Ecto neural progenitor cell (in vitro differentiated cells): Measurements from ENCODE around the gene ACSS1.

Experiments used
- DNase-seq: peaks from one replicate; pipeline ENCODE4 v3.0.0-alpha.2; 2018; ENCODE audit warnings: low spot score

The ACSS1 gene

DNA sequence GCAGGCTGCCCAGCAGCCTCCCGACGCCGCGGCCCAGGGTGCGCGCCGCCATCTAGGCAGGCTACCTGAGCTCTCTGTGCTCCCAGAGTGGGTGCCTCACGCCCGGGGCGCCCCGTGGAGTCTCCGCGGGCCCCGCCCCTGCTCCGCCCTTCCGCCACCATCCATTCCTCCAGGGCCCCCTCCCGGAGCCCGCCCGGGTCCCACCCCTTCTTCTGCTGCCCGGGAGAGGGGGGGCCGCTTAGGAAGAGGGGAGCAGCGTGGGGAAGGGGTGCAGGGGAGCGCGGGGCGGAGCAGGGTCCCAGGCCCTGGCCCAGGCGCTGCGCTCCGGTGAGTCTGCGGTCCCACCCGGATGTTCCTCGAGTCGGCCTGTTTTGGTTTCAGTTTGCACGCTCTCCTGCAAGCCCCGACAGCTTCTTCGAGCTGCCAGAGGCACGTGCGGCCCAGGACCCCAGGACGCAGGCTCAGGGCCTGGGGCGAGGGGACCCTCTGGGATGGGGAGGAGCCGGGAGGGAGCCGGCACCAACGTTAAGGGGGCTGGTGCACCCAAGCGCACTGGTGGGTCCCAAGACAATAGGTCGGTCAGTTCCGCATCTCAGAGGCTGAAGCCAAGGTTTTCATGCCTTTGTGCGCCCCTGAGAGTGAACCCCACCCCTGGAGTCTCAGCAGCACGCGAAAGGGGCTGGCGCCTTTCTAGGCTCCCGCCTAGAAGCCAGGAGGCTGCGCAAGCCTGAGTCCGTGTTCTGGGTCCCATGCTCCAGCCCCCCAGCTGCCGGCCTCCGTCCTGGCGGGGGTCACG is at the start of gene ACSS1:
TSS of gene ACSS1 (minus strand) at position 89 of the 796 bp plus-strand sequence. CDS start at position 52, 37 bp downstream.
- DNase-seq: no peak

DNA sequence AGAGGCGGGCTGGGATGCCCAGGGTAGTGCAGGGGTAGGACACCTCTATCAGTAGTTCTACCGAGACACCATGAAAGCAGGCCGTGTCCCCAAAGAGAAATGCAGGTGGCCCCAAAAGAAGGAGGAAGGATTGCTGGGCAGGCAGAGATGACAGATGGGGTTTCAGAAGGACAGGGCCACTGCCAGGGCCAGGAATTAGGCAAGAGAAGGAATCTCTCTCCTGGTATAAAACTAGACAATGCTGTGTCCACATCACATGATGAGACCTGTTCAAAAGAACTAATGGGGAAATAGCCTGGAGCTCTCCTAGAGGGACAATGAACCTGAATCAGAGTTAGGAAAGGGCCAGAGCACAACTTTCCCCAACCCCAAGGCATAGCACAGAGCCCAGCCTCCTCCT is 45.6 kb upstream of the ACSS1 start:
- DNase-seq: no peak

DNA sequence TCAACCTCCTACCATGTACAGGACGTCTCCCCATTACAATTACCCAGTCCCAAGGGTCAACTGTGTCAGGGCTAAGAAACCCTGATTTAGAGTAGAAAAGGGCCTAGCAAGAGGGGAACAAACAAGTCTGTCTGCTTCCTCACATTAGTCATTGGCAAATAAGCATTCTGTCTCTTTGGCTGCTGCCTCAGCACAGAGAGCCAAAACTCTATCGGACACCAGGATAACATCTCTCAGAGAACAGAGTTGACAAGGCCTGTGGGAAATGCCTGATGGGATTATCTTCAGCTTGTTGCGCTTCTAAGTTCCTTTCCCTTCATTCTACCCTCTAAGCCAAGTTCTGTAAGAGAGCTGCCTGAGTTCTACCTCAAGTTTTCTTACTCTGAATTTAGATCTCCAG is 43.0 kb upstream of the ACSS1 start:
- no peak for DNase-seq

DNA sequence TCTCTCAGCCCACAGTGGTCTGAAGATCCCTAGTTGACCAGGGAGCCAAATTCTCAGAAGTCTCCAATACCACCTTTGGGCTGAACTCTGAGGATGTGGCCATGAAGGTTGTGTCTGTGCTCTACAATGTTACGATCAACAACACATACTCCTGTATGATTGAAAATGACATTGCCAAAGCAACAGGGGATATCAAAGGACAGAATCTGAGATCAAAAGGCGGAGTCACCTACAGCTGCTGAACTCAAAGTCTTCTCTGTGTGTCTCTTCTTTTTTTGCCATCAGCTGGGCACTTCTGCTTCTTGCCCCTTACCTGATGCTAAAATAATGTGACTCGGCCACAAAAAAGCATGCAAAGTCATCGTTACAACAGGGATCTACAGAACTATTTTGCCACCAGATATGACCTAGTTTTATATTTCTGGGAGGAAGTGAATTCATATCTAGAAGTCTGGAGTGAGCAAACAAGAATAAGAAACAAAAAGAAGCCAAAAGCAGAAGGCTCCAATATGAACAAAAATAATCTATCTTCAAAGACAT is 41.7 kb upstream of the ACSS1 start:
- DNase-seq: no peak

DNA sequence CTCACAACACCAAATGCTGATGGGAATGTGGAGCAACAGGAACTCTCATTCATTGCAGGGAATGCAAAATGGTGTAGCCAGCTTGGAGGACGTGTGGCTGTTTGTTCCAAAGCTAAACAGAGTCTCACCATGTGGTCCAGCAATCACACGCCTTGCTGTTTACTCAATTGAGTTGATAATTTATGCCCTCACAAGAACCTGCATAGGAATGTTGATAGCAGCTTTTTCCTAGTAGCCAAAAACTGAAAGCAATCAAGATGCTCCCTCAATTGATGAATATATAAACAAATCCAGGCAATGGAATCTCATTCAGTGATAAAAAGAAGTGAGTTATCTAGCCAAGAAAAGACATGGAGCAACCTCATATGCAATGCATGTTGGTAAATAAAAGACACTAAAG is 39.6 kb upstream of the ACSS1 start:
- DNase-seq: no peak

DNA sequence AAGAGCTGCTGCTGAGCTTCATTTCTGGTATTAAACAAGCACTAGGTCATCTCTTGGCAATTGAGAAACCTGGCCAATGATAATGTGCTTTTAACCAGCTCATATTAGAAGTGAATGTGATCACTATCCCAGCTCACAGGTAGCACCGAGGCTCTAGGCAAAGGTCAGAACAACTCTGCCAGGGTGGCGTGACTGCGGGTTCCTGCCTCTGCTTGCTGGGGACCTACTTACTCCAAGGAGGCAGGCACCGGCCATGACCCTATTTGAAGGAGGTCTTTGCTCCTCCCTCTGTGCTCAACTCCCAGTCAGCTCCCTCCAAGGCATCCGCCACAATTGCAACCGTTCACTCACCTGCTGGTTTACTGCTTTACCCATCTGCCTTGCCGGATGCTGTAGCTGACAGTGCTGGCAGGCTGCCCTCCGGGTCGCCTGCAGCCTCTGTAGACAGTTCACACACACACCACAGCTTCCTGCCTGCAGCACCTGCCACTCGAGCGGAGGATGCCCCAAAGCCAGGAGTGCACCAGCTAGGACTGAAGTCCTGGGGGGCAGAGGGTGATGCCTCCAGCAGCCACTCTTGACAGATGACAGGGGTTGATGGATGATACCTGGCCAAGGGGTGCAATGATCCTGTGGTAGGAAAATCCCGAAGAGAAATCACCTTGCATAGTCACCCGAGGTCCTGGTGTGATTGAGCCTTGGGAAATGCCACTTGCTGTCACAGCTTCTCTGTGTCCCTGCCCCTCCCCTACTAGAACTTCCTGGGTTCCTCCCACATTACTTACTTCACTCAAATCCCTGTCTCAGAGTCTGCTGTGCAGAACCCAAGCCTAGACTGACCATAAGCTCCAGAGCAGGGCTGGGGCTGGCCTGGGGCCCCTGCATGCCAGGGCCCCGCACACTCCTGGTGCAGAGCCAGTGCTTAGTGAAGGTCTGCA is 32.8 kb upstream of the ACSS1 start:
- DNase-seq: no peak

DNA sequence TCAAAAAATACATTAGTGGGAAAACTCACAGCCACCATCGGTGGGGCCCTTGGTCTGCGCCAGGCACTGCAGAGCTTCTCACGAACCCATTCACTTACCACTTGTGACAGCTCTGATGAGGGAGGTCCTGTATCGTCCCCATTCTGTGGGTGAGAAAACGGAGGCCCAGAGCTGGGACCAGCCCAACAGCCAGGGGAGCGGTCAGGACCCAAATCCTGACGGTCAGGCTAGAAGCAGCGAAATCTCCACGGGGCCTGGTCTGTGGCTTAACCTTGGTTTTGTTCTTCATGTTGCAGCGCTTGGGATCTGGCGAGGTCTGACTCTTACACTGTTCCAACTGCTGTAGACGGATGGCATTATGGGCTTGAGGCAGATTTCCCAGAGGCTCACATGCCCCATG is 31.7 kb upstream of the ACSS1 start:
- no peak for DNase-seq

DNA sequence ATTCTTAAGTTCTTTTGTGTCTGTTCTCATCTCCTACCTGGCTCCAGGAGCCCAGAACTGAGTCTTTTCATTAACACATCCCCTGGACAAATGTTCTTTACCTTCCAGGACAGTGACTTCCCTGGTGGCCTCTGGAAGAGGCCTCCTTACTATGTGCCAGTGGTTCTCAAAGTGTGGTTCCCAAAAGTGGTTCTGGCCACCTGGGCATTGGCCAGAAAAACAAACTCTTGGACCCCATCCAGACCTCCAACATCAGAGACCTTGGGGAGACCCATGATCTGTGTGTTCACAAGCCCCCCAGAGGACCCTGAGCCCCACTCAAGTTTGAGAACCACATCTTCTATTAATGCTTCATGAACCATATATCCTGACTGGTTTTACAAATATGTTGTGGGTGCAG is 31.2 kb upstream of the ACSS1 start:
- DNase-seq: no peak

DNA sequence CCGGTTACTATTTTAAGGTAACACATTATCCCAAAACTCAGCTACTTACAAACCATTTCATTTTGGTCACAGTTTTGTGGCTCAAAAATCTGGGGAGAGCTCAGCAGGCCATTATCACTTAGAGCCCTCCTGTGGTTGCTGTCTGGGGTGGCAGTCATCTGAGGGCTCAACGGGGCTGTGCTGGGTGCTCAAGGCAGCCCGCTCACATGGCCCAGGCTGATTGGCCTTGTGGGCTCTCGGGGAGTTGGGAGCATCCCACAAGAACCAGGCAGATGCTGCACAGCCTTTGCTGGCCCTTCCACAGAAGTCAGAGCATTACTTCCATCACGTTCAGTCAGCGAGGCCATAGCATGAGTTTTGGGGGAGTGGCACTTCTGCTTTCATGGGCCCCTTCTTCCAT is 30.3 kb upstream of the ACSS1 start:
- DNase-seq: no peak

DNA sequence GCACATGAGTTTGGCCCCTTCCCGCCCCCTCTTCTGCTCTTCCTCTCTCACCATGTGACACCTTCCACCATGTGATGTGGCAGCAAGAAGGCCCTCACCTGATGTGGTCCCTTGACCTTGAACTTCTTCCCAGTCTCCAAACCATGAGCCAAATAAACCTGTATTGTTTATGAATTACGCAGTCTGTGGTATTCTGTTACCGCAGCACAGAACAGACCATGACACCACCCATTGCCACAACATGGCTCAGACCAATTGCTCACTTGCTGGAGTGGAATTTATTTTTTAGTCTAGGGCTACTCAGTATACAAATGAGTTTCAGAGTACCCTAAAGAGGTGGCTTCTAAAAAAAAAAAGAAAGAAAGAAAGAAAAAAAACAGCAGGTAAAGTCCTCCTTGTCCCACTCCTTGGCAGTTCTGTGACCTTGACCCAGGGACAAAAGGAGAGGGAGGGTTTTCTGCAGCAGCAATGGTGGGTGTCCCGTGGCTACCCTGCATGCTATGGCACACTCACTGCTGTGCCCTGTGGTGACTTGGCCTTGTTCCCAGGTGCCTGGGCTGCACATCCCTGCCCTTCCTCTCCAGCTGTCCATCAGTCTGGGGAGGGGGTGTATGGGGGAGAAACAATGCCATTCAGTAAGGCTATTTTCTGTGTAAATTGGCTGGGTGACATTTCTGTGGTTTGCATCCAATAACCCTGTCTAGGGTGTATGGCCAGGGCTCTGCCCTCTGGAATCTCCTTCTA is 29.4 kb upstream of the ACSS1 start:
- DNase-seq: no peak

DNA sequence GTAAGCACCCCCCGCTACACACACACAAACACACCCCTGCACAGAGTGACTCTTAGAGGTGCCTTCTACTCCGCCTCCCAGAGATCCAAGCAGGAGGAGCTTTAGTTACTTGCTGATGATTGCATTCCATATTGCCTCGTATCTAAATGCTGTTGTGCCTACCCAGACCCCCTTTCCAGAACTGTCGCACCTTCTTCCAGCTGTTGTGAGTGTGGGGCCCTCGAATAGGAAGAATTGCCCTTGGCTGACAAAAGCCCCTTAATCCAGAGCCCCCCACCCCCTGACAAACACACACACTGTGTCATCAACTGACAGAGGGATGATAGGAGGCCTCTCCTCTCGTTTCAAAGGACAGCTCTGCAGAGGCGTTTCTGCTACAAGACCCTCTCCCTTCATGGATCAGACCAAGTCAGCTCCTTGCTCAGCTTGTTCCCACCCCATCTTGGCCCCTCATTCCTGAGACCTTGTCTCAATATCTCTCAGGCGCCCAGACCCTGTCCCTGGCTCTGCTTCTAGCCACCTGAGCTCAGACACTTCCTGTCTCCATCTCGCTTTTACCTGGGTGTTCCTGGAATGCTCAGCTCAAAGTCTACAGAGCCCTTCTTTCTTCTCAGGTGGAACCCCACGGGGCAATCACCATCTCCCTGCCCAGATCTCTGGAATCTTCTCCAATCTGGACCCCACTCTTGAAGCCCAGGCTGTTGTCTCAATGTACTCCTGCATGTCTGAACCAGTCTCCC is 28.0 kb upstream of the ACSS1 start:
- no peak for DNase-seq

DNA sequence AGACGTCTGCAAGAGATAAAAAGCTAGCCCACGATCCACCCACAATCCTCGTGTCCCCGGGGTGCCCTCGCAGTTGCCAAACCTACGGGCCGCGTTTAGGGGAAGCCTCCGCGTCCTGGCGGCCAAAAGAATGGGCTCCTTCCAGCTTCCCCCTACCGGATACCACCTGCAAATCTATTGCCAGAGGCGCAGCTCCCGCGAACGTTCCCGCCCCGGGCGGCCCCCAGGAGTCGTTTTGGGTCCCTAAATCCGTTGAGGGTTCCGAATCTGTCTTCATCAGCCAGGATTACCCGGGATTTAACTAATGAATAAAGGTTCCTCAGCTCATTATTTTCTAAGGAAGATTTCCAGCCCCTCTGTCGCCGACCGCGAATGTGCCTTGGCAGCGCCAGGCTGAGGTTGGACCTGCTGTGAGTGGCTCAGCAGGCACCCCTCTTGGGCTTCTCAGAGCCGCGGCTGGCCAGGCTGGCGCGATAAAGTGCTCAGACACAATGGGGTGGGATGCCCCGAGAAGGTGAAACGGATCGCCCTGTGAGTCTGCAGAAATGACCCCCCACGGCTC is 26.8 kb upstream of the ACSS1 start:
- DNase-seq: peak; percentile 52

DNA sequence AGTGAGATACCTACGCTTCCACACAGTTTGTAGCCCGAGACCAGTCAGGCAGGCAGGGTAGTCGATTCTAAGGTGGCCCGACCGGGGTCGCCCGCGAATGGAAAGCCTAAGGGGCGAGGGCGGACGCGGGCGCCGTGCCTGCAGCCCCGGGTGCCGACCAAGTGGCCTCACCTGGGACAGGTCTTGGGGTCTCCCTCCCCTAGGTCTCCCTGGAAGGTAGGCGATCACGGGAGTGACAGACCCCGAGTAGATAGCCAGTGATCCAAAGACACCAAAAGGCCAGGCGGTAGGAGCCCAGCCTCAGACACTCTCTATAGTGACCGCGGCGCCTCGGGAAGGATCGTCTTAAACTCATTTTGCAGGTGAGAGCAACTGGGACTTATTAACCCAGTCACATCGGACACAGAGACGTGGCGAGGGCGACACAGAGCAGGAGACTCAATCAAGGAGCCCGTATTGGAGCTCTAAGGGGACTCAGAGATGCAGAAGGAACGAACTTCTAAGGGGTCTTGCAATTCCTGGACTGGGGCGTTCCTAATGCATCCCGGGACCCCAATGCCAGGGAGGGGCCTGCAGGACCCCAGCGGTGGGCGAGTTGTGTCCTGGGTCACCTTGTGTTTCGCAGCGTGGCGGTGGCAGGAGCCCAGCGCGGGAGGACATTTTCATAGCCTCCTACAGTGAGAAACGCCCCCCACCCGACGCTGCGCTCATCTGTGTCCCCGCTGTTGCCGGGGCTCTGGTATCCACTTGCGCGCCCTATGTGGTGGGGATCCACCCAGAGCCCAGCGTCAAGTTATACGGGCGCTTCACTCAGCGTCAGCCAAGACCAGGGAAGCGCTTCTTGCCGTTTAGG is 26.1 kb upstream of the ACSS1 start:
- peak; percentile 76 for DNase-seq

DNA sequence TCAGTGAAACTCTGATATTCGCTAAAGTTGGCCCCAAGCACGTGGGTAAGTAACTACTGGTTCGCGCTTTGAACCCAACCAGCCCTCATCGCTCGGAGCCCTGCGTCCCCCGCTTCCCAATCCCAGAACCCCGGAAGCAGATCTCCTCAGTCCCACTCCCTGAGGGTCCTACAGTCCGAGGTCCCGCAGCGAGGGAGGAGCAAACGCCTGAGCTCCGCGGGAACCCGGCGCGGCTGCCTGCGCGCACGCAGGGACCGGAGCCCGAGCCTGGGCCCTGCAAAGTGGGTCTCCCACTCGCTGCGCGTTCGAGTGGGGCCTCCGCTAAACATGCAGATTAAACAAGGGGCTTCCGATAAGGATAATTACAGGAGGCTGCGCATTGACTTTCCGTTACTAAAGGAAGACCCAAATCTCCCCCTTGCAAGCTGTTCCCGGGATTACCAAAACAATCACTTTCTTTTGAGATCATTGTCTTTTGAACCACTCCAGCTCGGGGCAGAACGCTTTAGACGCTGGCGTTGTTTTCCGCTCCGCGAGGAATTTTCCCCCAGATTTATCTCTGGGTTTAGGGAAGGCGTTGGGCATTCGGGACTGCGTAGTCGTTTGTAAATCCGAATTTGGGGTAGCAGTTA is 25.3 kb upstream of the ACSS1 start:
- DNase-seq: peak; percentile 49

DNA sequence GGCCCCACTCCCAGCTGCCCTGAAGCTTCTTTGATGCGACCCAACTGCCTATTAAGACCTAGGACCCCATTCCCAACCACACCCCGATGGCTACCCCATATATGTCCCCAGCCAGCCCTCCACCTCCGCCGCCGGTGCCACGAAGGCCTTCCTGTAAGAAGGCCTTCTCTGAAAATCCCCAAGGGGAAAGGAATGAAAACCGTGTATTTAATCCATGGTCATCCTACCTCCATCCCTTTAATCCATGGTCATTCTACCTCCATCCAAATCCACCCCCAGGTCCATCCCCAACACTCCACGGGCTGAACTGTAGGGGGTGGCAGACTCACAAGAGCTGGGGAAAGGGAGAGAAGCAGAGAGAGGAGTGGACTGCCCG is 24.5 kb upstream of the ACSS1 start:
- DNase-seq: peak; percentile 46

DNA sequence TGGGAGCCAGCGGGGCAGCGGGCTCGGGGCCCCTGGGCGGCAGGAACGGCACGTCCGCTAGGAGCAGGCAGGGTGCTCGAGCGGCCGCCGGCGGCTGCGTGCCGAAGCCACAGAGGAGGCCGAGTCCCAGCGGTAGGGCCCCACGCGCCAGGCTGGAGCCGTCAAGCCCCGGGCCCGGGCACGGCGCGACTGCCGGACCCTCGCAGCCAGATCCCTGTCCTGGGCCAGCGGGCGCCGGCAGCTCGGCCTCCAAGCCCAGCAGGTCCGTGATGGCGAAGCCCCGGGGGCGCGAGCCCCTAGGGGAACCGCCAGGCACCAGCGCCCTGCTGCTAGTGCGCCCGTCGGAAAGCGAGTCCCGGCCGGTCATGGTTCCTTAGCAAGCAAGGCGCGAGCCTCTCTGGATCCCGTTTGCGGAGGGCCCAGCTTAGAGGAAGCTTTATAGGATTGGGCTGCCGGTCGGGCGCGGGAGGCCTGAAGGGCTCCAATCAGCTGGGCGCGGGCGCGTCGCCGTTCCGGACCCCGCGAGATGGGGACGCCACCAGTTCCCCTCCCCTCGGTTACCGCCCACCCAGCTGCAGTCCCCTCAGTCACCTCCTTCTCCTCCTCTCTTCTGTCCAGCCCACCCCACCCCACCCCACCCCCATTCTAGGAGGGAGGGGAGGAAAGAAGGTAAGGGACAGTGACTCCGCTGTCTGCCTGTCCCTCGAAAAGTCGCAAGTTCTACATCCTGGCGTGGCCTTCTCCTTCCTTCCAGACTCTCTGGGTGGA is 24.0 kb upstream of the ACSS1 start, which contains the start of gene VSX1:
TSS of gene VSX1 (minus strand) at position 412 of the 768 bp plus-strand sequence. CDS start at position 367, 45 bp downstream.
- peak; percentile 50 for DNase-seq

DNA sequence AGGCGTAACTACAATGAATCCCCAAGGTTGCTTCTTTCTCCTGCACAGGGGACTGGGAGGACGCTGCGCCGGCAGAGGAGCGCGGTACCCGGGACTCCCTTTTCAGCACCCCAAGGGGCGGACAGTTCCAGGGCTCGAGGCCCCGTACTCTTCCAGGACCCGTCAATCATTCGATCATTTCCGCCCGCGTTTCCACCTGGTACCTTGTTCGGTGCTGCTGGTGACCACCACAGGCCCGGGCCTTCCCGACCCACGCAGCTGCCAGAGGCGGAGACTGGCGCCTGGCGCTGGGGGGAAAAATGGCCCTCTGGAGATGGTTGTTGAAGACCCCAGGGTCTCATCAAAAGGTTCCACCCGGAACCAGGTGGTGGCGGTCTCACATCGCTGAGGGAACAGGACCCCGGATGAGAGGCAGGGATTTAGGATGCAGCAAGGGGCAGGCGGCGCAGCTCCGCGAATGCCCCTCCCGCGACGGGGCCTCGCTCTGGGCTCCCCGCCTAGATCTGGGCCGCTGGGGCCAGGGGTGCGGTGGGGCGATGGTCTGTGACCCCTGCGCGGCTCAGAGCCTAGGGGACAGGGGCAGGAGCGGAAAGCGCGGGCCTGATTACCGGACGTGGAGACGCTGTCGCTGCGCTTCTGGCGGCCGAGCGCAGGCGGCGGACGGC is 23.3 kb upstream of the ACSS1 start:
- DNase-seq: peak; percentile 85

DNA sequence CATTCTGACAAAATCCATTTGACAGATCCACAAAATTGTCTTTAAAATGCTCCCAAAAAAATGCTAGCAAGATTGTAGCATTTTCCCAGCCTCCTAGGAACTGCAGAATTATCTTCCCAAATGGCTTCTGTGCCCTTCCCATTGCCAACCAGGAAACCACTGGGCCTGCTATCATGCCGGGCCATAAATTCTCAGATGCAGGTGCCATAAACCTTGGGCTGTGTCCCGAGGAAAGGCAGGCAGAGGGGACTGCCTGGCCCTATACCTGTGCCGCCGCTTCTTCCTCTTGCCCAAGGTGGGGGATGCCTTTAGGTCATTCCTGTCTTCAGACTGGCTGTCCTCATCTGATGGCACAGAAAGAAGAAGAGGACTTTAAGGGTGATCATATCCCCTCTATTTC is 21.2 kb upstream of the ACSS1 start:
- peak; percentile 17 for DNase-seq
